Measurements from ENCODE around the gene GCN1.

Gene GCN1

DNA sequence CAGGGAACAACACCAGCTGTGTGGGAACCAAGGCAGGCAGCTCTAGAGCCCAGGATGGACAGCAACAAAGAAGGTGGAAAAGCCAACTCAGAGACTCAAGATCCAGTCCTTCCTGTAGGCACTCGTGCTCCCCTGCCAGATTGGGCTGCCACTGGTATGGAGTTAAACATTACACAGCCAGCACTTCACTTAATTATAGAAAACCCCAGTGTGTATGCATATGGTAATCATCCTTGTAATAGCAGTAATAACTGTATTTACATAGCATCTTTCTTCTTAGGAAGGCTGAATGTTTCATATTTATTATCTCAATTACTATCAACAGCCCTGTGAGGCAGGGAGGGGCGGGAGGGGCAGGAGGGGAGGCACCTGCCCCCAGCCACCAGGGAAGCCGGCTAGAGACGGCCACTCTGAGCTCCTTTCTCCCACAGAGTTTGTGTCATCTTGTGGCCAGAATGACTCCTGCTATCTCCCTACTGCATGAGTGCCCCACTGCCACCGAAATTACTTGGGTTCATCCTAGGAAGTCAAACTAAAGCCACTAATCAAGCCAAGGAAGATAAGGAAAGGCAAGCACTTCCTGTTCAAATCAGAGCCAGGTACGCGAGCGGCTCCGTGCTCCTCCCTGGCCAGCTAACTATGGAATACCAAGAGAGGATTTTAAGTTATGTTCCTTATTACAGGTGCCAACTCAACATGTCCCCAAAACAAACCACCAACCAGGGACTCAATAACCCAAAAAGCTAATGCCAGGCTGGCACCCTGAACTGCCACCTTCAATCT, 62.3 kb downstream of the GCN1 start:
- no peak for DNase-seq (ENCODE audit: low read depth)
- no peak overlapping the region for H3K4me3 ChIP-seq (ENCODE audit: low read depth, low read length)
- TF ChIP-seq, protein P1, sequence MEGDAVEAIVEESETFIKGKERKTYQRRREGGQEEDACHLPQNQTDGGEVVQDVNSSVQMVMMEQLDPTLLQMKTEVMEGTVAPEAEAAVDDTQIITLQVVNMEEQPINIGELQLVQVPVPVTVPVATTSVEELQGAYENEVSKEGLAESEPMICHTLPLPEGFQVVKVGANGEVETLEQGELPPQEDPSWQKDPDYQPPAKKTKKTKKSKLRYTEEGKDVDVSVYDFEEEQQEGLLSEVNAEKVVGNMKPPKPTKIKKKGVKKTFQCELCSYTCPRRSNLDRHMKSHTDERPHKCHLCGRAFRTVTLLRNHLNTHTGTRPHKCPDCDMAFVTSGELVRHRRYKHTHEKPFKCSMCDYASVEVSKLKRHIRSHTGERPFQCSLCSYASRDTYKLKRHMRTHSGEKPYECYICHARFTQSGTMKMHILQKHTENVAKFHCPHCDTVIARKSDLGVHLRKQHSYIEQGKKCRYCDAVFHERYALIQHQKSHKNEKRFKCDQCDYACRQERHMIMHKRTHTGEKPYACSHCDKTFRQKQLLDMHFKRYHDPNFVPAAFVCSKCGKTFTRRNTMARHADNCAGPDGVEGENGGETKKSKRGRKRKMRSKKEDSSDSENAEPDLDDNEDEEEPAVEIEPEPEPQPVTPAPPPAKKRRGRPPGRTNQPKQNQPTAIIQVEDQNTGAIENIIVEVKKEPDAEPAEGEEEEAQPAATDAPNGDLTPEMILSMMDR (IDR thresholded peaks at IDR 0.05; ENCODE audit: insufficient read depth, low read depth, low read length, missing control alignments) = no peak

DNA sequence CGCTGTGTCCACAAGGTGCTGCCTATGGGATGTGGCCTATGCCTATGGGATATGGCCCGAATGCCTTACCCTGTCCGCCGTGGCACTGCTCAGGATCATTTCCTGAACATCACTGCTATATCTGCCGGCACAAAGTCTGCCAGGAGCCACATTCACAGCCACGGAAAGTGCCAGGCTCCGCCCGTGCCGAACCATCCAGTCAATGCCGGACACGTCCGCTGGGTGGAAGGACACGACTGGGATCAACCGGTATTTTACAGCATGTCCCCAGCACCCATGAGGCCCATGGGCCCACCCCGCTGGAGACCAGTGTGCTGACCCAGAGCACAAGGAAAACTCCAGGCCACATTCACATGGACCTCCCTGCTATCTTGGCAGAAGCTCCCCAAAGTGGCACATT, 63.4 kb downstream of the GCN1 start:
- no peak overlapping the region for H3K4me3 ChIP-seq (ENCODE audit: low read depth, low read length)
- TF ChIP-seq, protein P1 (IDR thresholded peaks at IDR 0.05; ENCODE audit: insufficient read depth, low read depth, low read length, missing control alignments) = no peak
- DNase-seq (ENCODE audit: low read depth) = no peak

DNA sequence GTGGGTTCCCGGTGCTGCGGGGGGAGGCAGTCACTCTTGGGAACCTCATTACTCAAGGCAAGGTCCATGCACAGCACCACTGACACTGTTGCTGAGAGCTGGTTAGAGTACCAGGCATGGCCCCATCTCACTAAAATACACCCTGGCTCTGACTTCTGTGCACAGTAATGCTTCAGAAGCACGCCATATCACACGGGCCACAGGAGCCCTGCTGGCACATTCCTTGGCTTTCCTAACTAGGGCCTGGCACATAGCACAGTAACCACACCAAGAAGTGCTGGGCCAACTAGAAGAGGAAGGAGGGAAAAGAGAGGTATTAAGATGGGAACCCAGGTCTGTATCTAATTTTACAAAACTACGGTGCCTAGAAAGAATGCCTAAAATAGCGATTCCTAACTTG, 64.5 kb downstream of the GCN1 start:
- DNase-seq (ENCODE audit: low read depth) = no peak
- no peak overlapping the region for H3K4me3 ChIP-seq (ENCODE audit: low read depth, low read length)
- TF ChIP-seq, protein P1 (IDR thresholded peaks at IDR 0.05; ENCODE audit: insufficient read depth, low read depth, low read length, missing control alignments) = no peak

DNA sequence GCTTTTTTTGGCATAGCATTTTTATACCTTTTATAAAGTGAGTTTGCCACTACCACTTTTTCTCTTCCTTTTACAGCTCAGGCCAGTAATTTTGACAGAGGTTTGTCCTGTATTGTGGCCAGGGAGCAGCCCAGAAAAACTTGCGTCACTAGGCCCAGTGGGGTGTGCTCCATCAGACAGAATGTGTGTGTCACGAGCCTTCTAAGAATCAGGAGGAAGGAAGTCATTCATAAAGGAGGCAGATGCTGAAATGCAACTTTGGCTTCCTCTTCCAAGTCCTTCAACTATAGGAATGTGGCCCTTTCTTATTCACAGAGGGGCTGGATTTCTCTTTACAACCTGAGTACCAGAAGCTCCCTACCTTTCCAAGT, 67.9 kb downstream of the GCN1 start:
- DNase-seq (ENCODE audit: low read depth) = no peak
- TF ChIP-seq, protein P1 (IDR thresholded peaks at IDR 0.05; ENCODE audit: insufficient read depth, low read depth, low read length, missing control alignments) = no peak
- H3K4me3 ChIP-seq (ENCODE audit: low read depth, low read length) = no peak overlapping the region

DNA sequence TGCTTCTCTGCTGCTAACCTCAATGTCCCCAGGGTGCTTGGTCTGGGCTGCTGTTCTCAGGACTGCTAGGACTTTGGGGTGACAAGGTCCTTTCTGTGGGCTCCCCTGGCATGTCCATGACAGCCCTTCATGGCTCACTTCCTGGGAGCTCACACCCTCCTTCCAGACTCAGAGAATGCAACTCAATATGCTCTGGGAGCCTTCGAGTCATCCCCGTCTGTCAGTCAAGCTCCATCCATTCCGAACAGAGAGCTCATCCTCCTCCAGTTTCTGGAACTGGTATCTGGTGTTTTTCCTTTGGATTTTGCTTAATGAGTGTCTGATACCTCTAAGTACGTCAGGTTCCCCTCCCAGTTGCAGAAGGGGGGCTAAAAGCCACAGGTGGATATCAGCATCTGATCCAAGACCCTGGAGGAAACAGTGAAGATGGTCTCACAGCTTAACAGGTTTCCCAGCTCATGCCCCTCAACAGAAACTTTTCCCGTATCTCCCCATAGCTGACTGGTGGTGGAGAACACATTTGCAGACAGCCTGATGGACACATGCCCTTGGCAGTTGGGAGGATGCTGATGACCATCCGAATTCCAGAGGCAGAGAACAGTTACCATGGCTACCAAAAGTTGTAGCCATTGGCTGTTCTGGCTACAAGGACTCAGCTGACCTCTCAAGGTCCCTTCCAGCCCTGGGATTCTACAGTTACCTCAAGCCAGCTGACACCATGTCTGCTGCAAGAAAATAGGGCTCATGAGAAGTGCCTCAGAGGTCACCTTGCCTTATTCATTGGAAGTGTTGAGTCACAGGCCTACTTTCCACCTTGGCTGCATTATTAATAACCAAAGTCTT, 68.5 kb downstream of the GCN1 start:
- no peak overlapping the region for H3K4me3 ChIP-seq (ENCODE audit: low read depth, low read length)
- no peak for DNase-seq (ENCODE audit: low read depth)
- TF ChIP-seq, protein P1 (IDR thresholded peaks at IDR 0.05; ENCODE audit: insufficient read depth, low read depth, low read length, missing control alignments) = no peak

DNA sequence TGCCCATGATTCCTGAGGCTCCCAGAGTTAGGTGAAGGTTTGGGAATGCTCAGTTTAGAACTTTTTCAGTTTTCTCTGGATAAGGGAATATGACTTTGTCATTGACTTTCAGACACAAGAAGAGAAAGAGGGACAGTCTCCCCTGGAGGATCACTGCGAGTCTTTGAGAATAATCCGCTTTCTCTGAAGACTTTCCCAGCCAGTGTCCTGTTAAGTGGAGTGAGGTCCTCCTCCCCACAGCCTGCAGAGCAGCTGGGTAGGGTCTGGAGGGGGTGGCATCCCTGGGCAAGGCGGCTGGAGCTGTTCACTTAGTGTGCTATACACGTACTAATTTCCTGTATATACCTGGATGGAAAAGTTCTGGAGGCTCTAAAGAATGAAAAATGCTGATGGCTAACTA, 69.5 kb downstream of the GCN1 start:
- DNase-seq (ENCODE audit: low read depth) = no peak
- TF ChIP-seq, protein P1 (IDR thresholded peaks at IDR 0.05; ENCODE audit: insufficient read depth, low read depth, low read length, missing control alignments) = no peak
- no peak overlapping the region for H3K4me3 ChIP-seq (ENCODE audit: low read depth, low read length)

All from GM12865 (cell line).